ENCODE results near the gene SORT1.

The SORT1 gene

GRCh38 chr1:109412551-109412950 lies 14.8 kb upstream of the SORT1 start:
- H3K4me3 ChIP-seq (ENCODE audit: low read depth, low read length), result no peak overlapping the region
- DNase-seq (ENCODE audit: low read depth), result no peak
- no peak for TF ChIP-seq CTCF (conservative IDR thresholded peaks at IDR 0.05; ENCODE audit: low read depth, low read length)

GRCh38 chr1:109404838-109405237 lies 7.1 kb upstream of the SORT1 start:
- DNase-seq (ENCODE audit: low read depth), result peak; percentile 55
- no peak overlapping the region for H3K4me3 ChIP-seq (ENCODE audit: low read depth, low read length)
- TF ChIP-seq CTCF (conservative IDR thresholded peaks at IDR 0.05; ENCODE audit: low read depth, low read length), result no peak

GRCh38 chr1:109402025-109402424 lies 4.3 kb upstream of the SORT1 start:
- no peak for TF ChIP-seq CTCF (conservative IDR thresholded peaks at IDR 0.05; ENCODE audit: low read depth, low read length)
- H3K4me3 ChIP-seq (ENCODE audit: low read depth, low read length), result no peak overlapping the region
- no peak for DNase-seq (ENCODE audit: low read depth)

DNA sequence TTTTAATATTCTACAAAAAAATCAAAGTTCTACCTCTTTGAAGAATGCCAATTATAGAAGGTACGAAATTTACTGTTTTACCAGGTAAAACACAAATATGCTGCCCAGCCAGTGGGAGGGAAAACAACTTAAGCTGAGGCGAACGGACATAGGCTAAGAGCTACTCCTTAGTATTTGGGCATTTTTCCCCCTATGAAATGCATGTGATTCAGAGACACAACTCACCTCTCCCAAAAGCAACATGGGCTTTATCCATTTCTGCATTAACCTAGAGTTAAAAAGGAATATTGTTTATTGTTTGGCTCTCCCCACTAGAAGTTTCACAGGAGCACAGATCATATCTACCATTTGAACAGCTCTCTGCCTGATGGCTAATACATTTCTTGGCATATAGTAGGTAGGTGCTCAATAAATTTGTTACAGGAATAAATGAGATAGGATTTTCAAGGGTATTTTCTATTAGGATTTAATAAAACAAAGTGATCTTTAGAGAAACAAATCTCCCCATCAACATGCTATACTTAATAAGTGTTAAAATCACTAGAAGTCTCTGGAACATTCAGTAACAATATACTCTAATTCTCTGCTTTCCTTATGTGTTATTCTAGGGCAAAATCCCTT lies 2.4 kb upstream of the SORT1 start:
- no peak for DNase-seq (ENCODE audit: low read depth)
- TF ChIP-seq CTCF (conservative IDR thresholded peaks at IDR 0.05; ENCODE audit: low read depth, low read length), result no peak
- no peak overlapping the region for H3K4me3 ChIP-seq (ENCODE audit: low read depth, low read length)

DNA sequence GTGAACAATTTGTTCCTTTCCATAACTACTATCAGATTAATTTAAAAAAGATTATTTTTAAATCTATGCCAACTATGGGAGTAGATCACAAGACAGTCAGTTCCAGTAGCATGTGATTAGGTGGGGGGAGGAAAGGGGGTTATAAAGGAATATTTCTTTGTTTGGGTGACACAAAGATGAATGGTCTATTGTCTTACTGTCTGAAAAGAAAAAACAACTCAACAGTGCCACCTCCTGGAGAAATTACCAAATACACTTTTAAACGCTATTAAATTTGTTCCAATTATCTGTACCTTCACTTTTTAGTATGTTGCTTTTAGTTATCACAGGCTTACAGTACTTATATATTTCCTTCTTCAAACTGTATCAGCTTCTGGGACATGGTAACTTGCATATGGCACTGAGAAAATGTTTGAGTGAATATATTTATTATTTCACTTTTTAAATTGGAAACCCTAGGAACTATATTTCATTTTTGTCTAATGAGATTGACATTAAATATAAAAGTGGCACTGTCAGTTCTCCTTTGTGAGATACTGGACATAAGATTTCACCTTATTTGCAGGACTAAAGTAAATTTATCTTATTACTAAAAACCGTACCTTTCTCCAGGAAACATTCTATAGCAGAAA lies 1.7 kb upstream of the SORT1 start:
- no peak overlapping the region for H3K4me3 ChIP-seq (ENCODE audit: low read depth, low read length)
- TF ChIP-seq CTCF (conservative IDR thresholded peaks at IDR 0.05; ENCODE audit: low read depth, low read length), result peak; percentile 54
- DNase-seq (ENCODE audit: low read depth), result peak; percentile 77

GRCh38 chr1:109398343-109399225 lies 866 bp upstream of the SORT1 start:
- H3K4me3 ChIP-seq (ENCODE audit: low read depth, low read length), result peak overlapping the region; percentile 66
- no peak for DNase-seq (ENCODE audit: low read depth)
- no peak for TF ChIP-seq CTCF (conservative IDR thresholded peaks at IDR 0.05; ENCODE audit: low read depth, low read length)

All from choroid plexus epithelial cell (primary cell).